Measurements from ENCODE around the gene GNB1L. TPM values are rescaled to one million over a fixed set of nuclear protein-coding genes. Genes with fewer than 3 reads are reported as not detected.

Gene GNB1L
- total and polyA plus RNA-seq, 2 donors (not counting 1 experiment from before 2014, with no cell fraction given) = 6.6 to 12.1 TPM

DNA sequence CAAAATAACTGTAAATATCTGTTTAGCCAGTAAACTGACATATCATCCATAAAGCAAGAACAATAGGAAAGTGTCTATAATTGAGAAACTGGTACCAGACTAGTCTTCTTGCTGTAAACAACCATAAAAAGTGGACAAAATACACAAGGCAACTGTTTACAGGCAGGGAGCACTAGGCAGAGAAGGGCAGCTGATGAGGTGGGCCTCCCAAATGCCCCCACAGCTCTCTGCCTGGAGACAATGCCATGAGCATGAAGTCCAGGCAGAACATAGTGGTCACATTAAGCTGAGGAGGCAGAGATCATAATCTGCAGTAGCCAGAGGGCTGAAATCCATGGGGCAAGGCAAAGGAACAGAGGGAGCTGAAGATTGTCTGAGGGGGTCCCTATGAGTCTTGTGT lies 63.4 kb downstream of the GNB1L start:
- DNase-seq (no peak), ATAC-seq (ENCODE audit: low read depth) (no peak)
- no peaks in the 10 kb centered on the region for H3K4me1 Mint-ChIP-seq
- no peak overlapping the region for H3K4me3 Mint-ChIP-seq
- peaks cover 4% of the 10 kb centered on the region for H3K9me3 Mint-ChIP-seq (ENCODE audit: insufficient read depth)
- POLR2A ChIA-PET = no interaction called here
- intact Hi-C loops (cut with micrococcal nuclease) = no loop called here
- TF ChIP-seq EZH2 (IDR thresholded peaks at IDR 0.05; ENCODE audit: borderline replicate concordance, insufficient read depth, low read depth, low read length, poor library complexity, severe bottlenecking) = no peak
- TF ChIP-seq, protein P1, sequence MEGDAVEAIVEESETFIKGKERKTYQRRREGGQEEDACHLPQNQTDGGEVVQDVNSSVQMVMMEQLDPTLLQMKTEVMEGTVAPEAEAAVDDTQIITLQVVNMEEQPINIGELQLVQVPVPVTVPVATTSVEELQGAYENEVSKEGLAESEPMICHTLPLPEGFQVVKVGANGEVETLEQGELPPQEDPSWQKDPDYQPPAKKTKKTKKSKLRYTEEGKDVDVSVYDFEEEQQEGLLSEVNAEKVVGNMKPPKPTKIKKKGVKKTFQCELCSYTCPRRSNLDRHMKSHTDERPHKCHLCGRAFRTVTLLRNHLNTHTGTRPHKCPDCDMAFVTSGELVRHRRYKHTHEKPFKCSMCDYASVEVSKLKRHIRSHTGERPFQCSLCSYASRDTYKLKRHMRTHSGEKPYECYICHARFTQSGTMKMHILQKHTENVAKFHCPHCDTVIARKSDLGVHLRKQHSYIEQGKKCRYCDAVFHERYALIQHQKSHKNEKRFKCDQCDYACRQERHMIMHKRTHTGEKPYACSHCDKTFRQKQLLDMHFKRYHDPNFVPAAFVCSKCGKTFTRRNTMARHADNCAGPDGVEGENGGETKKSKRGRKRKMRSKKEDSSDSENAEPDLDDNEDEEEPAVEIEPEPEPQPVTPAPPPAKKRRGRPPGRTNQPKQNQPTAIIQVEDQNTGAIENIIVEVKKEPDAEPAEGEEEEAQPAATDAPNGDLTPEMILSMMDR (IDR thresholded peaks at IDR 0.05) = no peak
- Histone ChIP-seq H3K4me2 (replicated peaks; ENCODE audit: low read depth, low read length, poor library complexity, severe bottlenecking) (no peak overlapping the region), H3K9ac (ENCODE audit: low read length) (no peak overlapping the region), H3K9me3 (ENCODE audit: control extremely low read depth in 1 of 3, control insufficient read depth in 2 of 3, insufficient read depth in 1 of 3, low read length in 2 of 3) (peaks cover 0 to 25% (median 5%) of the 10 kb centered on the region in 3 donors), H3K36me3 (replicated peaks in 1 of 2; ENCODE audit: control extremely low read depth in 1 of 2, control insufficient read depth in 1 of 2, extremely low read depth in 1 of 2, insufficient read depth in 2 of 2, low read length in 1 of 2) (peaks cover 0 to 3% of the 10 kb centered on the region in 2 experiments), H3K27ac (ENCODE audit: low read length in 2 of 2) (no peak overlapping the region), H4K20me1 (ENCODE audit: control insufficient read depth, insufficient read depth, low read length, poor library complexity, severe bottlenecking) (no peaks in the 10 kb centered on the region), H3K27me3 (replicated peaks in 1 of 4; ENCODE audit: control extremely low read depth in 1 of 4, control insufficient read depth in 3 of 4, insufficient read depth in 4 of 4, low read length in 3 of 4) (no peaks in the 10 kb centered on the region), H3K4me3 (ENCODE audit: control extremely low read depth in 1 of 5, extremely low read depth in 1 of 5, insufficient read depth in 1 of 5, low read depth in 2 of 5, low read length in 4 of 5) (no peak overlapping the region), H3K79me2 (ENCODE audit: control insufficient read depth, insufficient read depth, low read length) (no peaks in the 10 kb centered on the region), H3K4me1 (ENCODE audit: control insufficient read depth in 2 of 2, insufficient read depth in 2 of 2, low read length in 2 of 2) (no peaks in the 10 kb centered on the region), H2AFZ (ENCODE audit: insufficient read depth, low read depth, low read length, poor library complexity, severe bottlenecking) (no peak overlapping the region)
- CTCF ChIA-PET = interaction anchor here (2.6 kb wide), 1 partner anchor 61 kb away, joined by 9 read pairs; no protein-coding TSS in a partner anchor
- no peaks in the 10 kb centered on the region for H3K27me3 Mint-ChIP-seq
- no peak overlapping the region for H3K27ac Mint-ChIP-seq

DNA sequence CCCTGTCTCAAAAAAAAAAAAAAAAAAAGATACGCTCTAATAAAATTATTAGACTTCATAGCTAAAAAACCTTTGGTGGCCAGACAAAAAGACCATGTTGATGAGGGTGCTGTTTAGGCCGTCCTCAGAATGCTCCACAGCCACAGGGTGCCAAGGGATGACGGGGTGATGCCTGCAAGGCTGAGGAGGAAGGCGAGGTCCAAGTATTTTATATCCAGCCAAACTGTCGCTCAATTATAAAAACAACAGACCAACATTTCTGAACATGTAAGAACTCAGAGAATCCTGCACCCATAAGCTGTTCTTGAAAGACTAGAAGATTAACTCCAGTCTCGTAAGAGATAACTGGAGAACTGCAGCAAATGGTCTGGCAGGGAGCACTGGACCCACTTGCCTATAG lies 64.8 kb downstream of the GNB1L start:
- ATAC-seq (ENCODE audit: low read depth) (no peak), DNase-seq (no peak)
- Mint-ChIP-seq H3K9me3 (ENCODE audit: insufficient read depth) (peaks cover 4% of the 10 kb centered on the region), H3K27me3 (no peaks in the 10 kb centered on the region), H3K4me3 (no peak overlapping the region), H3K4me1 (no peaks in the 10 kb centered on the region), H3K27ac (no peak overlapping the region)
- Histone ChIP-seq H3K4me1 (ENCODE audit: control insufficient read depth in 2 of 2, insufficient read depth in 2 of 2, low read length in 2 of 2) (no peaks in the 10 kb centered on the region), H3K9ac (ENCODE audit: low read length) (no peak overlapping the region), H2AFZ (ENCODE audit: insufficient read depth, low read depth, low read length, poor library complexity, severe bottlenecking) (no peak overlapping the region), H3K4me2 (replicated peaks; ENCODE audit: low read depth, low read length, poor library complexity, severe bottlenecking) (no peak overlapping the region), H3K4me3 (ENCODE audit: control extremely low read depth in 1 of 5, extremely low read depth in 1 of 5, insufficient read depth in 1 of 5, low read depth in 2 of 5, low read length in 4 of 5) (no peak overlapping the region), H3K27me3 (replicated peaks in 1 of 4; ENCODE audit: control extremely low read depth in 1 of 4, control insufficient read depth in 3 of 4, insufficient read depth in 4 of 4, low read length in 3 of 4) (no peaks in the 10 kb centered on the region), H3K79me2 (ENCODE audit: control insufficient read depth, insufficient read depth, low read length) (no peaks in the 10 kb centered on the region), H3K9me3 (ENCODE audit: control extremely low read depth in 1 of 3, control insufficient read depth in 2 of 3, insufficient read depth in 1 of 3, low read length in 2 of 3) (peaks cover 0 to 25% (median 5%) of the 10 kb centered on the region in 3 donors), H3K36me3 (replicated peaks in 1 of 2; ENCODE audit: control extremely low read depth in 1 of 2, control insufficient read depth in 1 of 2, extremely low read depth in 1 of 2, insufficient read depth in 2 of 2, low read length in 1 of 2) (peaks cover 0 to 3% of the 10 kb centered on the region in 2 experiments), H3K27ac (ENCODE audit: low read length in 2 of 2) (no peak overlapping the region), H4K20me1 (ENCODE audit: control insufficient read depth, insufficient read depth, low read length, poor library complexity, severe bottlenecking) (no peaks in the 10 kb centered on the region)
- CTCF ChIA-PET = interaction anchor here (2.6 kb wide), 1 partner anchor 59 kb away, joined by 9 read pairs; no protein-coding TSS in a partner anchor
- WGBS (ENCODE audit: insufficient coverage) = 94% methylated on average over 5 of the region's 6 CpGs
- POLR2A ChIA-PET = no interaction called here
- intact Hi-C loops (cut with micrococcal nuclease) = no loop called here
- TF ChIP-seq, protein P1 (IDR thresholded peaks at IDR 0.05) = no peak
- TF ChIP-seq EZH2 (IDR thresholded peaks at IDR 0.05; ENCODE audit: borderline replicate concordance, insufficient read depth, low read depth, low read length, poor library complexity, severe bottlenecking) = no peak

Data from B cell (primary cell).